ENCODE data around the gene SLC39A11. TPM values are rescaled to one million over a fixed set of nuclear protein-coding genes. Genes with fewer than 3 reads are reported as not detected.

Gene SLC39A11
- total and polyA plus RNA-seq, 2 of the 13 experiments (the other 11 are each of a cell fraction or from before 2014, with no cell fraction given): 17.2 to 31.5 TPM

DNA sequence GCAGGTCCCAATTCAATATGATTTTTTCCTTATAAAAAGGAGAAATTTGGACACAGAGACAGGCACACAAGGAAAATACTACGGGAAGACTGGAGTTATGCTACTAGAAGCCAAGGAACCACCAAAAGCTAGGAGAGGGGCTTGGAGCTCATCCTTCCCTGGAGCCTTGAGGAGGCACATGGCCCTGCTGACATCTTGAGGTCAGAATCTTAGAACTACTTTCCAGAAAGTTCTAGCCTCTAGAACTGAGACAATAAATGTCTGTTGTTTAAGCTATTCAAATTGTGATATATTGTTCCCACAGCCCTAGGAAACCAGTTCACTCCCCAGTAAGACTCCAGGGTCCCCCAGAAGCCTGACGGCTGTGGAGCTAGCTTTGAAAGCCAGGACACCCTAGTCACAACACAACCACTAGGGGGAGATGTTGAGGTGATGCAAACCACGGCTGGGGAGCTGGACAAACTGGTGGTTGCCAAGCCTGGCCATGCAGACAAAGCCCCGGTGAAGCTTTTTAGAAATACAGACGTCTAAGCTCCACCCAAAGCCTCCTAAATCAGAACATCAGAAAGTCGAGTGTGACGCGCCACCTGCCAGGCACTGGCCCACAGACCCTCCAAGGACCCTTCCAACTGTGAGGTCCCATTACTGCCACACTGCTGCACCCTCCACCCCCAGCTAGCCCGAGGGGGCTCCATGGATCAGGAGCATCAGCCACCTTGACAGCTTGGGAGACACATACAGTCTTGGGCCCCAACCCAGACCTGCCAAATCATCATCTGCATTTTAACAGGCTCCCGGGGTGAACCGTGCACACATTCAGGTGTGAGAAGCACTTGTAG lies 106.4 kb downstream of the SLC39A11 start (continued):
- TF ChIP-seq, protein P1, sequence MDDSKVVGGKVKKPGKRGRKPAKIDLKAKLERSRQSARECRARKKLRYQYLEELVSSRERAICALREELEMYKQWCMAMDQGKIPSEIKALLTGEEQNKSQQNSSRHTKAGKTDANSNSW (CRISPR knock-in tag; IDR thresholded peaks at IDR 0.05; ENCODE audit: borderline replicate concordance): no peak
- TF ChIP-seq ZNF142 (CRISPR knock-in tag; IDR thresholded peaks at IDR 0.05) (peak; percentile 90; the same call in 1 of the 2 replicates), ZNF230 (CRISPR knock-in tag; IDR thresholded peaks at IDR 0.05) (no peak), KLF11 (CRISPR knock-in tag; IDR thresholded peaks at IDR 0.05) (0 out of 2 replicates have a peak, but pooled peaks have one; percentile 63), GTF2F1 (IDR thresholded peaks at IDR 0.05; ENCODE audit: low read length) (no peak), SALL1 (CRISPR knock-in tag; IDR thresholded peaks at IDR 0.05) (peak; percentile 43), ZNF567 (CRISPR knock-in tag; IDR thresholded peaks at IDR 0.05; ENCODE audit: borderline replicate concordance) (no peak), EED (CRISPR knock-in tag; IDR thresholded peaks at IDR 0.05) (no peak), PRPF4 (IDR thresholded peaks at IDR 0.05; ENCODE audit: low read depth, low read length, poor library complexity, severe bottlenecking) (no peak), ZNF337 (CRISPR knock-in tag; IDR thresholded peaks at IDR 0.05; ENCODE audit: borderline replicate concordance, low read depth) (no peak), FLYWCH1 (CRISPR knock-in tag; IDR thresholded peaks at IDR 0.05) (no peak), AKAP8 (CRISPR knock-in tag; IDR thresholded peaks at IDR 0.05) (no peak), NFE2L1 (CRISPR knock-in tag; IDR thresholded peaks at IDR 0.05; ENCODE audit: borderline replicate concordance) (no peak), ZNF607 (CRISPR knock-in tag; IDR thresholded peaks at IDR 0.05; ENCODE audit: borderline replicate concordance) (no peak), BCL6 (CRISPR knock-in tag; IDR thresholded peaks at IDR 0.05) (no peak; the same call in 1 of the 2 replicates), ZNF576 (CRISPR knock-in tag; IDR thresholded peaks at IDR 0.05) (no peak), SMC3 (IDR thresholded peaks at IDR 0.05; ENCODE audit: low read length) (peak; percentile 99), CENPBD1 (CRISPR knock-in tag; IDR thresholded peaks at IDR 0.05; ENCODE audit: borderline replicate concordance, low read depth) (no peak), CREM (IDR thresholded peaks at IDR 0.05) (no peak), CREM (CRISPR knock-in tag; IDR thresholded peaks at IDR 0.05) (no peak), MYNN (CRISPR knock-in tag; IDR thresholded peaks at IDR 0.05; ENCODE audit: low read depth) (no peak), ZNF468 (CRISPR knock-in tag; IDR thresholded peaks at IDR 0.05) (no peak), RARA (CRISPR knock-in tag; IDR thresholded peaks at IDR 0.05) (no peak)
- TF ChIP-seq, protein P2, sequence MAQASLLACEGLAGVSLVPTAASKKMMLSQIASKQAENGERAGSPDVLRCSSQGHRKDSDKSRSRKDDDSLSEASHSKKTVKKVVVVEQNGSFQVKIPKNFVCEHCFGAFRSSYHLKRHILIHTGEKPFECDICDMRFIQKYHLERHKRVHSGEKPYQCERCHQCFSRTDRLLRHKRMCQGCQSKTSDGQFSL (CRISPR knock-in tag; IDR thresholded peaks at IDR 0.05): no peak

Measured in HepG2 (cell line).